Liver (tissue), 9 donors: ENCODE results near the gene TMIGD1. TPM values are rescaled to one million over a fixed set of nuclear protein-coding genes. Genes with fewer than 3 reads are reported as not detected.

Experiments used
- DNase-seq: peaks from one replicate; pipeline ENCODE4 v3.0.0-alpha.2; 2017; ENCODE audit warnings: low spot score
- H3K27ac ChIP-seq, 2 donors: one replicate each; pipeline ENCODE4 v1.7.0; 2013; ENCODE audit warnings: inconsistent platforms in 2 of 2, low read length in 2 of 2, control low read depth in 1 of 2, low read depth in 1 of 2, mild to moderate bottlenecking in 1 of 2
- H3K27me3 ChIP-seq, 4 donors: one replicate each; pipeline versions ENCODE4 v1.6.1 to v1.7.0; 2013; ENCODE audit warnings: low read length in 3 of 4, inconsistent platforms in 1 of 4, mild to moderate bottlenecking in 1 of 4, moderate library complexity in 1 of 4; ENCODE audit not compliant: control insufficient read depth in 4 of 4, insufficient read depth in 4 of 4
- H3K36me3 ChIP-seq, 4 donors: one replicate each; pipeline versions ENCODE4 v1.6.1 to v1.7.0; 2013; ENCODE audit warnings: low read length in 3 of 4, mild to moderate bottlenecking in 3 of 4, low read depth in 1 of 4, moderate library complexity in 1 of 4; ENCODE audit not compliant: control insufficient read depth in 4 of 4, insufficient read depth in 3 of 4
- H3K4me1 ChIP-seq, 4 donors: one replicate each; pipeline versions ENCODE4 v1.6.1 to v1.7.0; 2013; ENCODE audit warnings: low read length in 3 of 4, mild to moderate bottlenecking in 3 of 4, moderate library complexity in 1 of 4; ENCODE audit not compliant: control insufficient read depth in 4 of 4, insufficient read depth in 4 of 4
- H3K4me3 ChIP-seq, 3 donors: one replicate each; pipeline versions ENCODE4 v1.6.1 to v1.7.0; 2013; ENCODE audit warnings: low read length in 3 of 3, control low read depth in 1 of 3, low read depth in 1 of 3, mild to moderate bottlenecking in 1 of 3
- H3K9ac ChIP-seq, 2 donors: one replicate each; pipeline ENCODE4 v1.7.0; 2013; ENCODE audit warnings: low read length in 2 of 2, mild to moderate bottlenecking in 2 of 2, moderate library complexity in 2 of 2, control low read depth in 1 of 2, low read depth in 1 of 2
- H3K9me3 ChIP-seq, 4 donors: one replicate each; pipeline versions ENCODE4 v1.6.1 to v1.7.0; 2013; ENCODE audit warnings: low read length in 3 of 4; ENCODE audit not compliant: control insufficient read depth in 4 of 4
- ATF3 ChIP-seq: IDR thresholded peaks from 2 replicates; pipeline ENCODE4 v1.6.1; 2016; ENCODE audit warnings: antibody characterized with exemption
- CTCF ChIP-seq: fragments of 150-350 bp; IDR thresholded peaks from 2 replicates; pipeline ENCODE4 v1.5.1; 2017; ENCODE audit warnings: improper control_type of control experiment, low read depth, low read length; ENCODE audit not compliant: missing input control
- EGR1 ChIP-seq, 2 donors: IDR thresholded peaks; 2 replicates each; pipeline ENCODE4 v1.6.1; 2016 to 2018; ENCODE audit warnings: antibody characterized with exemption in 2 of 2, low read depth in 2 of 2
- FOXA1 ChIP-seq: IDR thresholded peaks from 2 replicates; pipeline ENCODE4 v1.6.1; 2016; ENCODE audit warnings: antibody characterized with exemption
- FOXA2 ChIP-seq: IDR thresholded peaks from 2 replicates; pipeline ENCODE4 v1.6.1; 2016; ENCODE audit warnings: antibody characterized with exemption
- GABPA ChIP-seq, 2 donors: IDR thresholded peaks in 1 of 2; conservative IDR thresholded peaks in 1 of 2; 2 replicates each; pipeline ENCODE4 v1.6.1; 2016; ENCODE audit warnings: antibody characterized with exemption in 2 of 2, mild to moderate bottlenecking in 1 of 2, moderate library complexity in 1 of 2
- HNF4A ChIP-seq, 2 donors: conservative IDR thresholded peaks; 2 replicates each; pipeline ENCODE4 v1.6.1; 2016; ENCODE audit warnings: antibody characterized with exemption in 2 of 2, mild to moderate bottlenecking in 2 of 2
- HNF4G ChIP-seq: IDR thresholded peaks from 2 replicates; pipeline ENCODE4 v1.6.1; 2016; ENCODE audit warnings: antibody characterized with exemption
- JUND ChIP-seq, 2 donors: IDR thresholded peaks; 2 replicates each; pipeline ENCODE4 v1.6.1; 2016; ENCODE audit warnings: antibody characterized with exemption in 2 of 2
- MAX ChIP-seq: IDR thresholded peaks from 2 replicates; pipeline ENCODE4 v1.6.1; 2016; ENCODE audit warnings: antibody characterized with exemption
- NR2F2 ChIP-seq: IDR thresholded peaks from 2 replicates; pipeline ENCODE4 v1.6.1; 2016; ENCODE audit warnings: antibody characterized with exemption
- RAD21 ChIP-seq, 2 donors: IDR thresholded peaks; 2 replicates each; pipeline ENCODE4 v1.6.1; 2016; ENCODE audit warnings: antibody characterized with exemption in 2 of 2, mild to moderate bottlenecking in 2 of 2
- REST ChIP-seq: IDR thresholded peaks from 2 replicates; pipeline ENCODE4 v1.6.1; 2016; ENCODE audit warnings: antibody characterized with exemption, mild to moderate bottlenecking
- RXRA ChIP-seq, 2 donors: IDR thresholded peaks; 2 replicates each; pipeline ENCODE4 v1.6.1; 2017 to 2018; ENCODE audit warnings: antibody characterized with exemption in 2 of 2, mild to moderate bottlenecking in 1 of 2
- SP1 ChIP-seq: IDR thresholded peaks from 2 replicates; pipeline ENCODE4 v1.6.1; 2018; ENCODE audit warnings: antibody characterized with exemption, mild to moderate bottlenecking
- TAF1 ChIP-seq: conservative IDR thresholded peaks from 2 replicates; pipeline ENCODE4 v1.6.1; 2016; ENCODE audit warnings: antibody characterized with exemption, mild to moderate bottlenecking
- YY1 ChIP-seq: IDR thresholded peaks from 2 replicates; pipeline ENCODE4 v1.6.1; 2016; ENCODE audit warnings: antibody characterized with exemption, mild to moderate bottlenecking
- ZBTB33 ChIP-seq: IDR thresholded peaks from 2 replicates; pipeline ENCODE4 v1.6.1; 2016; ENCODE audit warnings: antibody characterized with exemption
- WGBS: extraction: QIAGEN DNeasy Blood & Tissue Kit; methylation state at CpG from one replicate; pipeline ENCODE4 v1.1.7; 2013; 5-methylcytosine and 5-hydroxymethylcytosine counted together
- polyA plus RNA-seq, 2 donors: library from polyadenylated mRNA; stranded (reverse) in 1 of 2; unstranded in 1 of 2; fragments of 200-250 nt in 1 of 2; fragments of >200 nt in 1 of 2; fragmentation: Nextera tagmentation in 1 of 2; extraction: Ambion mirVana in 1 of 2; gene quantifications; one replicate each; pipeline versions ENCODE4 v1.2.1 to v1.2.3, GENCODE V29; 2013 to 2015
- total RNA-seq, 2 donors: library from RNA; depleted of rRNA; stranded (reverse); fragments of >200 nt; gene quantifications; one replicate each; pipeline ENCODE4 v1.2.3, GENCODE V29; 2014
- donor health status: healthy.
- donor health status: healthy.
- donor health status: healthy.
- donor health status: healthy.
- donor health status: healthy.

The TMIGD1 gene
- total and polyA plus RNA-seq, 4 donors, result not detected

- Histone ChIP-seq H3K27me3 (no peaks in the 10 kb centered on the region), H3K27ac (no peak overlapping the region), H3K9me3 (no peaks in the 10 kb centered on the region), H3K9ac (no peak overlapping the region), H3K36me3 (no peaks in the 10 kb centered on the region), H3K4me1 (peaks cover 2 to 19% (median 10%) of the 10 kb centered on the region in 4 donors), H3K4me3 (no peak overlapping the region)
- WGBS, result 98% methylated on average over 1 of the region's 1 CpG
- DNase-seq, result no peak
- TF ChIP-seq CTCF, result no peak
- no peak for TF ChIP-seq GABPA (IDR thresholded peaks at IDR 0.05 in 1 of 2, conservative IDR thresholded peaks at IDR 0.05 in 1 of 2)
- TF ChIP-seq ATF3, result no peak
- no peak for TF ChIP-seq SP1
- no peak for TF ChIP-seq ZBTB33
Measured at GRCh38 chr17:30375661-30376060, 41.8 kb upstream of the TMIGD1 start.

GRCh38 chr17:30372755-30373154 is 38.9 kb upstream of the TMIGD1 start:
- no peaks in the 10 kb centered on the region for H3K9me3 ChIP-seq
- TF ChIP-seq MAX, result no peak
- TF ChIP-seq EGR1 (IDR thresholded peaks at IDR 0.05; ENCODE audit: low read depth in 2 of 2), result no peak
- no peak for TF ChIP-seq RAD21 (IDR thresholded peaks at IDR 0.05)
- no peak for TF ChIP-seq HNF4G
- TF ChIP-seq YY1, result no peak
- no peak for TF ChIP-seq FOXA1
- no peak for TF ChIP-seq FOXA2
- no peak for TF ChIP-seq CTCF
- TF ChIP-seq JUND (IDR thresholded peaks at IDR 0.05), result no peak
- no peak for TF ChIP-seq HNF4A (conservative IDR thresholded peaks at IDR 0.05)
- TF ChIP-seq GABPA (IDR thresholded peaks at IDR 0.05 in 1 of 2, conservative IDR thresholded peaks at IDR 0.05 in 1 of 2), result no peak
- TF ChIP-seq REST, result no peak
- no peak for TF ChIP-seq NR2F2
- TF ChIP-seq TAF1, result no peak
- no peak for TF ChIP-seq RXRA (IDR thresholded peaks at IDR 0.05)
- no peak overlapping the region for H3K27ac ChIP-seq
- H3K4me3 ChIP-seq, result no peak overlapping the region
- H3K27me3 ChIP-seq, result no peaks in the 10 kb centered on the region
- no peaks in the 10 kb centered on the region for H3K36me3 ChIP-seq
- DNase-seq, result no peak
- WGBS, result 88% methylated on average over 2 of the region's 2 CpGs
- no peak overlapping the region for H3K9ac ChIP-seq
- H3K4me1 ChIP-seq, result no peaks in the 10 kb centered on the region
